ENCODE data around the gene CS.
A peak's percentile ranks its signal among the peaks of the same experiment; 100 is the strongest.

Gene CS

DNA sequence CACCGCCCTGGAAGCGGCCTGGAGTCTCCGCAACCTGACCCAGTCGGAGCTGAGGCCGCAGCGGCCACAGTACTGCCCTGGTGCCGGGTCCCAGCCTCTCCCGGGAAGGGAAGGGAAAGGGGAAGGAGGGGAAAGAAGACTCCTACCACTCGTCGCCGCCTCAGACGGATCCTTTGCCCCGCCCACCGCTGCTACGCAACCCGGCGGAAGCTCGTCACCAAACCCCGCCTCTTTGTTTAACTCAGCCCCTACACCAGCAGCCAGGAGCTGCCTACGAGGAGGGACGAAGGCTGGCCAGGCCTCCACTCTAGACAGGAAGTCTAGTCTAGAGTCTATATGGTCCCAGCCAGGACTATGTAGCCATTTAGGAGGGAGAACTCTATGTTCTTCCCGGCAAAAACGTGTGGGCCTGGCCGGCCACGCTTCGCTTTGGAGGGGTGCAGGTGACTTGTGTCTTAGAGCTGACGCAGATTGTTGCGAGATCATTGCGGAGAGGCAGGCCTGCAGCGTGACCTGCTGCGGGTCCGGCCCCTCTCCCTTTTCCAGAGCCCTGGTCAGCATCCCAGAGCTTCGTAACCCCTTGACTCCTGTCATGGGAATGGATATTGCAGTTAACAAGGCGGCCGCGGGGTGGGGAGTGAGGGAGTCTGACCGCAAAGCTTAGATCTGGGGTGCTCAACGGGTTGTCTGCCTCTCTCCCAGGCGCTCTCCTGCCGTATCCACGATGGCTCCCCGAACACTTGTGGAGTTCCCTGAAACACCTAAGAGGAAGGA lies 78.2 kb downstream of the CS start, which contains the start of gene RNF41:
TSS of gene RNF41 (minus strand) at position 166 of the 774 bp plus-strand sequence. CDS start 7,875 bp downstream, outside the sequence.
- Mint-ChIP-seq H3K4me1 (peaks cover 39% of the 10 kb centered on the region), H3K36me3 (ENCODE audit: low read depth) (peaks cover 9% of the 10 kb centered on the region), H3K4me3 (peak within 1 kb of the TSS; percentile 96 to 98 (median 98)), H3K27me3 (ENCODE audit: low read depth) (no peaks in the 10 kb centered on the region), H3K27ac (peak within 1 kb of the TSS; percentile 100), H3K9me3 (no peaks in the 10 kb centered on the region)
- TF ChIP-seq, protein P1, sequence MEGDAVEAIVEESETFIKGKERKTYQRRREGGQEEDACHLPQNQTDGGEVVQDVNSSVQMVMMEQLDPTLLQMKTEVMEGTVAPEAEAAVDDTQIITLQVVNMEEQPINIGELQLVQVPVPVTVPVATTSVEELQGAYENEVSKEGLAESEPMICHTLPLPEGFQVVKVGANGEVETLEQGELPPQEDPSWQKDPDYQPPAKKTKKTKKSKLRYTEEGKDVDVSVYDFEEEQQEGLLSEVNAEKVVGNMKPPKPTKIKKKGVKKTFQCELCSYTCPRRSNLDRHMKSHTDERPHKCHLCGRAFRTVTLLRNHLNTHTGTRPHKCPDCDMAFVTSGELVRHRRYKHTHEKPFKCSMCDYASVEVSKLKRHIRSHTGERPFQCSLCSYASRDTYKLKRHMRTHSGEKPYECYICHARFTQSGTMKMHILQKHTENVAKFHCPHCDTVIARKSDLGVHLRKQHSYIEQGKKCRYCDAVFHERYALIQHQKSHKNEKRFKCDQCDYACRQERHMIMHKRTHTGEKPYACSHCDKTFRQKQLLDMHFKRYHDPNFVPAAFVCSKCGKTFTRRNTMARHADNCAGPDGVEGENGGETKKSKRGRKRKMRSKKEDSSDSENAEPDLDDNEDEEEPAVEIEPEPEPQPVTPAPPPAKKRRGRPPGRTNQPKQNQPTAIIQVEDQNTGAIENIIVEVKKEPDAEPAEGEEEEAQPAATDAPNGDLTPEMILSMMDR (IDR thresholded peaks at IDR 0.05; ENCODE audit: unreplicated experiment in 3 of 3) = peak in 1 of 3 experiments; percentile 35

Measured in nephron (organoid).